Glomerular visceral epithelial cell (primary cell): ENCODE results near the gene SLC38A5.
"Not testable (repeated sequence)": the region's sequence is repeated elsewhere in the genome, so short reads cannot be mapped to it uniquely, and the experiment has no call there.

Source experiments
- DNase-seq: peaks from one replicate; pipeline ENCODE4 v3.0.0-alpha.2; 2016; ENCODE audit errors: extremely low spot score

SLC38A5 gene

GRCh38 chrX:48470110-48470832 is at the start of gene SLC38A5:
SLC38A5 (minus strand) TSS chrX:48470260; CDS start chrX:48467924, 2,336 bp downstream.
- no peak for DNase-seq

- not testable (repeated sequence) for DNase-seq
Observed at GRCh38 chrX:48519481-48519880, 49.4 kb upstream of the SLC38A5 start.

GRCh38 chrX:48516987-48517386 is 46.9 kb upstream of the SLC38A5 start:
- DNase-seq = no peak

- DNase-seq = no peak
Observed at GRCh38 chrX:48516285-48516684, 46.2 kb upstream of the SLC38A5 start.

- DNase-seq = no peak
Observed at GRCh38 chrX:48515842-48516241, 45.8 kb upstream of the SLC38A5 start.

GRCh38 chrX:48514868-48515460 is 44.9 kb upstream of the SLC38A5 start:
- no peak for DNase-seq

- DNase-seq = no peak
Observed at GRCh38 chrX:48514126-48514806, 44.2 kb upstream of the SLC38A5 start.

- DNase-seq = no peak
Observed at GRCh38 chrX:48513670-48514069, 43.6 kb upstream of the SLC38A5 start.

GRCh38 chrX:48512371-48512935 is 42.4 kb upstream of the SLC38A5 start:
- DNase-seq = no peak

- DNase-seq = no peak
Observed at GRCh38 chrX:48511560-48511959, 41.5 kb upstream of the SLC38A5 start.

GRCh38 chrX:48509619-48510018 is 39.6 kb upstream of the SLC38A5 start:
- DNase-seq = no peak

GRCh38 chrX:48509245-48509590 is 39.2 kb upstream of the SLC38A5 start:
- DNase-seq = no peak

GRCh38 chrX:48508400-48509244 is 38.6 kb upstream of the SLC38A5 start, which contains the start of gene PORCN:
PORCN (plus strand) TSS chrX:48508992; CDS start chrX:48509821, 829 bp downstream.
- DNase-seq = peak; percentile 72

- no peak for DNase-seq
Observed at GRCh38 chrX:48507246-48507645, 37.2 kb upstream of the SLC38A5 start.

GRCh38 chrX:48505481-48505880 is 35.4 kb upstream of the SLC38A5 start:
- peak; percentile 43 for DNase-seq

GRCh38 chrX:48504261-48504660 is 34.2 kb upstream of the SLC38A5 start:
- DNase-seq = no peak

- peak; percentile 95 for DNase-seq
Observed at GRCh38 chrX:48498374-48498809, 28.3 kb upstream of the SLC38A5 start.

GRCh38 chrX:48497871-48498270 is 27.8 kb upstream of the SLC38A5 start:
- no peak for DNase-seq

- DNase-seq = no peak
Observed at GRCh38 chrX:48496660-48497059, 26.6 kb upstream of the SLC38A5 start.

GRCh38 chrX:48493890-48494364 is 23.9 kb upstream of the SLC38A5 start:
- DNase-seq = peak; percentile 47

GRCh38 chrX:48492293-48492910 is 22.3 kb upstream of the SLC38A5 start:
- peak; percentile 42 for DNase-seq
